HCT116 (cell line): Measurements from ENCODE around the gene STXBP5L. TPM values are rescaled to one million over a fixed set of nuclear protein-coding genes. Genes with fewer than 3 reads are reported as not detected.

Source experiments
- ATAC-seq: fragments of 200-7000 bp; cut with Tn5 transposase; 2 replicates; pipeline ENCODE4 v1.9.1; 2020; ENCODE audit warnings: mild to moderate bottlenecking, moderate library complexity
- BruUV-seq: library from RNA; stranded (reverse); fragments of 400-500 nt; replicated peaks from 2 replicates; lab custom pipeline; 2021; lab: Mats Ljungman, UMichigan
- CTCF ChIA-PET: fragments of 300-600 bp; sonication (Branson Sonifier 250); formaldehyde crosslinking; loops from one replicate; lab custom pipeline; 2021; ENCODE audit warnings: antibody characterized with exemption; lab: Charles Lee
- POLR2A ChIA-PET: fragments of 300-600, 350-600 bp; sonication (Branson Sonifier 250); formaldehyde crosslinking; loops from one replicate; lab custom pipeline; 2021; ENCODE audit warnings: antibody characterized with exemption; lab: Charles Lee
- RAD21 ChIA-PET, 2 experiments: fragments of 300-600 bp; sonication (Branson Sonifier 250); formaldehyde crosslinking; loops; one replicate each; lab custom pipeline; 2023; ENCODE audit warnings: low total read pairs in 2 of 2; ENCODE audit not compliant: uncharacterized antibody in 2 of 2, unreplicated experiment in 2 of 2, low non-redundant PET in 1 of 2; lab: Charles Lee
- DNase-seq: peaks from one replicate; pipeline ENCODE4 v3.0.0-alpha.2; 2010; ENCODE audit warnings: low read depth, low spot score
- H2AFZ ChIP-seq: fragments of 200-600 bp; shearing (Covaris generic), sonication (generic); 2 replicates; pipeline ENCODE4 v1.6.1; 2017; ENCODE audit warnings: low read depth, mixed run types, mixed read lengths, antibody characterized with exemption, low read length; ENCODE audit not compliant: poor library complexity, severe bottlenecking
- H3K27ac ChIP-seq: 2 replicates; pipeline ENCODE4 v1.5.1; 2012; ENCODE audit warnings: low read depth, low read length
- H3K27me3 ChIP-seq: fragments of 200-600 bp; sonication (generic); 2 replicates; pipeline ENCODE4 v1.6.1; 2016; ENCODE audit warnings: mixed run types, low read length, mixed read lengths; ENCODE audit not compliant: insufficient read depth
- H3K36me3 ChIP-seq, 2 experiments: fragments of 200-500 bp in 1 of 2; fragments of 200-600 bp in 1 of 2; sonication (Bioruptor generic) in 1 of 2; sonication (generic) in 1 of 2; 2 replicates each; pipeline versions ENCODE4 v1.5.1 to v1.6.1; 2014 to 2016; ENCODE audit warnings: low read length in 2 of 2, inconsistent platforms in 1 of 2, mixed read lengths in 1 of 2, mixed run types in 1 of 2; ENCODE audit not compliant: insufficient read depth in 2 of 2, control insufficient read depth in 1 of 2
- H3K4me1 ChIP-seq, 2 experiments: fragments of 200-600 bp in 1 of 2; sonication (generic) in 1 of 2; 2 replicates each; pipeline versions ENCODE4 v1.5.1 to v1.6.1; 2012 to 2017; ENCODE audit warnings: low read length in 2 of 2, inconsistent platforms in 1 of 2, mild to moderate bottlenecking in 1 of 2, mixed read lengths in 1 of 2, mixed run types in 1 of 2, moderate library complexity in 1 of 2; ENCODE audit not compliant: insufficient read depth in 2 of 2, control insufficient read depth in 1 of 2
- H3K4me2 ChIP-seq: fragments of 200-600 bp; sonication (generic); 2 replicates; pipeline ENCODE4 v1.6.1; 2017; ENCODE audit warnings: mixed run types, low read length, mixed read lengths
- H3K4me3 ChIP-seq, 2 experiments: fragments of 200-600 bp in 1 of 2; sonication (generic) in 1 of 2; replicated peaks in 1 of 2; 2 replicates each; pipeline ENCODE4 v1.5.1; 2011 to 2016; ENCODE audit warnings: low read length in 2 of 2, control low read depth in 1 of 2, low read depth in 1 of 2, mild to moderate bottlenecking in 1 of 2, mixed read lengths in 1 of 2, mixed run types in 1 of 2
- H3K79me2 ChIP-seq: fragments of 200-600 bp; sonication (generic); 2 replicates; pipeline ENCODE4 v1.6.1; 2017; ENCODE audit warnings: mild to moderate bottlenecking, mixed run types, low read length, moderate library complexity, mixed read lengths; ENCODE audit not compliant: insufficient read depth
- H3K9ac ChIP-seq: fragments of 200-600 bp; sonication (generic); 2 replicates; pipeline ENCODE4 v1.6.1; 2016; ENCODE audit warnings: low read length, mixed read lengths
- H3K9me2 ChIP-seq: fragments of 200-600 bp; sonication (generic), shearing (Covaris generic); 2 replicates; pipeline ENCODE4 v1.6.1; 2017; ENCODE audit warnings: mixed run types, mild to moderate bottlenecking, moderate library complexity; ENCODE audit not compliant: insufficient read depth
- H3K9me3 ChIP-seq, 2 experiments: fragments of 200-500 bp in 1 of 2; fragments of 200-600 bp in 1 of 2; sonication (Bioruptor generic) in 1 of 2; sonication (generic) in 1 of 2; 2 replicates each; pipeline ENCODE4 v1.6.1; 2014 to 2017; ENCODE audit warnings: low read length in 2 of 2, mixed read lengths in 2 of 2, inconsistent platforms in 1 of 2, low read depth in 1 of 2, mild to moderate bottlenecking in 1 of 2, mixed run types in 1 of 2, moderate library complexity in 1 of 2; ENCODE audit not compliant: control insufficient read depth in 1 of 2, insufficient read depth in 1 of 2
- H4K20me1 ChIP-seq: fragments of 200-600 bp; sonication (generic), shearing (Covaris generic); 2 replicates; pipeline ENCODE4 v1.6.1; 2017; ENCODE audit warnings: mixed run types, mild to moderate bottlenecking, moderate library complexity; ENCODE audit not compliant: insufficient read depth
- CBX3 ChIP-seq: IDR thresholded peaks from 2 replicates; pipeline ENCODE4 v1.6.1; 2012; ENCODE audit warnings: low read depth
- CEBPB ChIP-seq: IDR thresholded peaks from 2 replicates; pipeline ENCODE4 v1.6.1; 2012; ENCODE audit warnings: low read depth
- JUND ChIP-seq: IDR thresholded peaks from 2 replicates; pipeline ENCODE4 v1.6.1; 2012
- MAX ChIP-seq: IDR thresholded peaks from 2 replicates; pipeline ENCODE4 v1.6.1; 2012
- POLR2A ChIP-seq: IDR thresholded peaks from 2 replicates; pipeline ENCODE4 v1.7.0; 2011; ENCODE audit warnings: borderline replicate concordance; ENCODE audit not compliant: insufficient read depth, insufficient read length; ENCODE audit errors: extremely low read depth
- SIN3A ChIP-seq: IDR thresholded peaks from 2 replicates; pipeline ENCODE4 v1.6.1; 2012; ENCODE audit warnings: low read depth
- SRF ChIP-seq: IDR thresholded peaks from 2 replicates; pipeline ENCODE4 v1.6.1; 2012; ENCODE audit warnings: low read depth
- YY1 ChIP-seq: IDR thresholded peaks from 2 replicates; pipeline ENCODE4 v1.6.1; 2011; ENCODE audit warnings: low read length, low read depth, moderate library complexity, mild to moderate bottlenecking; ENCODE audit not compliant: insufficient replicate concordance; ENCODE audit errors: extremely low read depth
- ZFX ChIP-seq: fragments of 450-650 bp; IDR thresholded peaks from 2 replicates; pipeline ENCODE4 v1.6.1; 2017
- intact Hi-C: fragments of 100-400 bp; cut with micrococcal nuclease; formaldehyde crosslinking; loops from 2 replicates; pipeline ENCODE4 v1.10.0; 2022
- total RNA-seq: library from RNA; stranded (reverse); gene quantifications from one replicate; pipeline ENCODE4 v1.2.1, GENCODE V29; 2021; ENCODE audit not compliant: unreplicated experiment

The STXBP5L gene
- total RNA-seq, 1 experiment from 2014 or later = not detected

- no peak for DNase-seq
- Histone ChIP-seq H3K4me2 (no peak overlapping the region), H3K27ac (no peak overlapping the region), H4K20me1 (no peaks in the 10 kb centered on the region), H2AFZ (no peak overlapping the region), H3K79me2 (no peaks in the 10 kb centered on the region), H3K4me1 (no peaks in the 10 kb centered on the region), H3K9me2 (no peaks in the 10 kb centered on the region), H3K36me3 (no peaks in the 10 kb centered on the region), H3K9me3 (no peaks in the 10 kb centered on the region), H3K9ac (no peak overlapping the region), H3K4me3 (no peak overlapping the region), H3K27me3 (no peaks in the 10 kb centered on the region)
- ChIA-PET RAD21 (no interaction called here), POLR2A (no interaction called here), CTCF (no interaction called here)
- intact Hi-C loops = no loop called here
- TF ChIP-seq POLR2A (no peak), MAX (no peak), YY1 (no peak), ZFX (no peak), CBX3 (no peak), SRF (no peak)
- no peak for ATAC-seq
- BruUV-seq = no TSS peak
Measured at GRCh38 chr3:120985242-120985641, 77.2 kb downstream of the STXBP5L start.

- BruUV-seq = no TSS peak
- DNase-seq = no peak
- Histone ChIP-seq H3K4me1 (no peaks in the 10 kb centered on the region), H3K4me2 (no peak overlapping the region), H4K20me1 (no peaks in the 10 kb centered on the region), H3K79me2 (no peaks in the 10 kb centered on the region), H3K36me3 (no peaks in the 10 kb centered on the region), H3K4me3 (no peak overlapping the region), H2AFZ (no peak overlapping the region)
- intact Hi-C loops = no loop called here
- no peak for ATAC-seq
- ChIA-PET POLR2A (no interaction called here), CTCF (no interaction called here)
- no peak for TF ChIP-seq MAX
- TF ChIP-seq SIN3A = no peak
- no peak for TF ChIP-seq CEBPB
- no peak for TF ChIP-seq JUND
- no peak for TF ChIP-seq SRF
- TF ChIP-seq, all 23 proteins: peak for 0
- Histone ChIP-seq H3K9ac (no peak overlapping the region), H3K9me2 (no peaks in the 10 kb centered on the region), H3K27me3 (no peaks in the 10 kb centered on the region), H3K27ac (no peak overlapping the region), H3K9me3 (no peaks in the 10 kb centered on the region)
- RAD21 ChIA-PET = no interaction called here
Measured at GRCh38 chr3:120988994-120989393, 81.0 kb downstream of the STXBP5L start.
